T47D (cell line): ENCODE measurements around the gene PSMB3.
A peak's percentile ranks its signal among the peaks of the same experiment; 100 is the strongest.

Experiments
- DNase-seq, 2 experiments: peaks; one replicate each; pipeline versions ENCODE4 v3.0.0 to v3.0.0-alpha.2; 2011 to 2012; ENCODE audit warnings: low read depth in 1 of 2, low spot score in 1 of 2
- JUND ChIP-seq: IDR thresholded peaks from 2 replicates; pipeline ENCODE4 v1.6.1; 2012; ENCODE audit warnings: low read depth
- in situ Hi-C: cut with HindIII; loops from 2 replicates; pipeline ENCODE4 v1.10.0; 2016; ENCODE audit warnings: low sequenced_read_pairs, low pct_unique_long_range_greater_than_20kb

The PSMB3 gene

DNA sequence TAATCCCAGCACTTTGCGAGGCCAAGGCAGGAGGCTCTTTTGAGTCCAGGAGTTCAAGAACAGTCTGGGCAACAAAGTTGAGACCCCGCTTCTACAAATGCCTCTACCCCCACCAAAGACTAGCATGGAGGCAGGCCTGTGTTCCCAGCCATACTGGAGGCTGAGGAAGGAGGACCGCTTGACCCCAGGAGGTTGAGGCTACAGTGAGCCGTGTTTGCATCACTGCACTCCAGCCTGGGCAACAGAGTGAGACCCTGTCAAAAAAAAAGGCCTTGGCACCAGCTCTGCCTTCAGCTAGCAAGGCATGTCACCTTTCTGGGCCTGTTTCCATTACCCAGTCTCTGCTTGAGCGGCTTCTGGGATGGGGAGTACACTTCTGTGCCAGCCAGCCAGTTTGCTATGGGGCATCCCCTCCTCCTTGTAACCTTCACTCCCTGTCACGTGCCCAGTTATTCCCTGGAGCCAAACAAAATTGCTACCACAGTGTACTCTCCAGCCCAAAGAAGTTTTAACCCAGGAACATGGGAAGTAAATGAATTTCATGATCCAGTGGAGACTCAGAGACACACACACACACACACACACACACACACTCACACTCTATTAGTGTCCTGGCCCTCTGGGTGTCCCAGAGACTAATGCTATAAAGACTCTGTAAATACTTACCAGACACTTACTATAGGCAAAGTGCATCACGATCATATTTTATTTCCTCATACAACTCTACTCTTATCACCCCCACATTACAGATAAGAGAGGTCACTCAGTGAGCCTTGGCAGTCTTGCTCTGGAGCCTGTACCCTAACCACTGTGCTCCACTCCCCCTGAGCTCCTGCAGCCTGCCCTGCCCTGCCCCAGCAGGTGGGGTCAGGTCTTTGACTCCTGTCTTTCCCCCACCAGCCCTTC, 19.9 kb upstream of the PSMB3 start:
- no peak for TF ChIP-seq JUND
- in situ Hi-C loops: no loop called here
- DNase-seq: peak; percentile 67 to 82

DNA sequence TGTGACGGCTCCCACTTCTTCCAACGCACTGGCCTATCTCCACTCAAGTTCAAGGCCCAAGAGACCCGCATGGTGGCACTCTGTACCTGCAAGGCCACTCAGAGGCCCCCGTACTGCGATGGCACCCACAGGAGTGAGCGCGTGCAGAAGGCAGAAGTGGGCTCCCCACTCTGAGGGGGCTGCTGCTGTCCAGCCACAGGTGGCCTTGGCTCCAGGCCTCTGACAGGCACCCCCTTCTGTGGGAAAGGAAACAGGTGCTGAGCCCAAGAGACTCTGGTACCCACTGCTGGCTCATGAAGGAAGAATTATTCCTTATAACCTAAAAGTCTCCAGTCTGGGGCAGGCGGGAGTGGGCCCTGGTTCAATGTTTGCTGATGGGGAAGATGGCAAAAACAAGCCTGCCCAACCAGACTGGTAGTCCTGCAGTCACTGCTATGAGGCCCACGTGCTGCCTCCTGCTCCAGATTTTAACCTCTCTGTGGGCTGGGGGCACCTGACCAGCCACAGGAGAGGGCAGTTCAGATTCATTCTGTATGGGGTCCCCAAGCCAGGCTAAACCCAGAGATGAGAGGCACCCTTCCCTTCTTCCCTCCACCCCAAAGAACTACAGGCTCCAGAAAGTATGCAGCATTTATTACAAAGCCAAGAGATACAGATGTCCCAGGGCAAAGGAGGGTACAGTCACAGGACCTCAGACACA, 19.1 kb upstream of the PSMB3 start:
- in situ Hi-C loops: no loop called here
- peak; percentile 74 for TF ChIP-seq JUND
- DNase-seq: peak; percentile 77 to 89

DNA sequence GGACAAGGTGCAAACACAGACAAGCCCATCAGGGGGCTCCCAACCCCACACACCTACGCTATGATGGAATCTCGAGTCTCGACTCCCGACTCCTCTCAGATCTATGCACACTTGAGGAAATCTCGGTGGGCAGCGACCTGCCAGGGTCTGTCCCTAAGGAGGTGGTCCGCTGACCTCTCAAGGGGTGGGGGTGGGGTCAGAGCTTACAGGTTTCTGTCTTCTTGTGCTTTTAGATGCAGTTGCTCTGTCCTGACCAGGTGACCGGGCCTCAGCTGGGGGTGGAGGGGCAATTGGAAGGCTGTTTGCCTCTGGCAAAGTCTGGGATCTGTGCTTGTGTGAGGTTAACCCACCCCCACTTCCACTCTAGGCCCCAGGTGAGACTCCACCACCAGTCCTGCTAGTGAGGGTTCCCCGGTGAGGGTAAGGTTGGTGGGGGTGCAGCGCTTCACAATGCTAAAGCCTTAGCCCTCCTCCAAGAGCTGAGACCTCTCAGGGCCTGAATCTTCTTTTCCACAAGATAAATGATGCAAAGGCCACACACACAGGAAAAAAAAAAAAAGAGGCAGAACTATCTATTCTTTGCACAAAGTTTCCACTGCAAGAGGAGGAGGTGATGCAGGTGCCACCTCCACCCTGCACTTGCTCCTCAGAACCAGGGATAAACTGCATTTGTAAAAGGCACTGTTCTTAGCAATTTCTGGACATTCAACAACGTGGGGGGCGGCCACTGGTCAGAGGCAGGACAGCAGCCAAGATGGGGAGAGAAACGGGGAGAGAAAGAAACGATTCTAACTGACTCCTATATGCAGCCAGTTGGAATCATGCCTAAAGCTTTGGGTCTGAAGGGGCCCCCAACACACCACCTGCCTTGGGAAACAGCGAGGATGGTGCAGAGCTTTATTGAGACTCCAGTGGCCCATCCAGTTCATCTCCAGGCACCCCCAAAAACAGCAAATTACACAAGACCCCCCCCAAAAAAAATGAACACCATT, 18.3 kb upstream of the PSMB3 start:
- DNase-seq: peak in 1 of 2 experiments; percentile 71
- no peak for TF ChIP-seq JUND
- in situ Hi-C loops: no loop called here

DNA sequence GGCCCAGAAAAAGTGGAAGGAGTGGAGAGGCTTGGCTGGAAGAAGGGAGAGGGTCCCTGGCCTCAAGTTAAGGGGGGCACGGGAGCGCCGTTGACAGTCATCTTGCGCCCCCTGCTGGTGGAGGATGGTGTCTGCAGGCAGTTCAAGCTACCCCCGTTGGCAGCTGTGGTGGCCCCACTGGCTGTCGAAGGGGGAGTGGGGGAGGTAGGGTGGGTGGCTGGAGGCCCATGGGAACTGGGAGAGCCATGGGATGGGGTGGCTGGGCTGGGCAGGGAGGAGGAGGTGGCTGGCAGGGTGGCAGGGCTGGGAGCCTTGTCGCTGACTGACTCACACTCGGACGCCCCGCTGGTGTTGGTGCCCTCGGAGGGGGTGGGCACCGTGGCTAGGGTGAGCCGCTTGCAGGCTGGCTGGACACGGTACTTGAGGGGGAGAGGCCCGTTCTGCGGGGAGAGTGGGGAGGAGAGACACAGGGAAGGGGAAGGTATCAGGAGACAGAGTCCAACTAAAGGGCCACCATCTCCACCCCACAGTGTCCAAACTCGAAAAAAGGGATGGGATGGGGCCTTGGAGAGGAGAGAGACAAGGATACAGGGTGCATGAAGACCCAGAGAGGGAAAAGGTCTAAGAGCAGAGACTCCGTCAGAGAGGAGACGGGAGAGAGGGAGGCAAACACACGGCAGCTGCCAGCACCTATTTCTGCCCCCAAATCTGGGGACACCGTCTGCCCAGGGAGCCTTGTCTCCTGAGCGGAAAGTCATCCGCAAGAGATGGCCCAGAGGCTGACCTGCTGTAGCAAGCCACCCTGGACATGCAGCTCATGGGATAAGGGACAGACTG, 17.2 kb upstream of the PSMB3 start:
- peak; percentile 48 to 76 for DNase-seq
- no peak for TF ChIP-seq JUND
- in situ Hi-C loops: no loop called here

DNA sequence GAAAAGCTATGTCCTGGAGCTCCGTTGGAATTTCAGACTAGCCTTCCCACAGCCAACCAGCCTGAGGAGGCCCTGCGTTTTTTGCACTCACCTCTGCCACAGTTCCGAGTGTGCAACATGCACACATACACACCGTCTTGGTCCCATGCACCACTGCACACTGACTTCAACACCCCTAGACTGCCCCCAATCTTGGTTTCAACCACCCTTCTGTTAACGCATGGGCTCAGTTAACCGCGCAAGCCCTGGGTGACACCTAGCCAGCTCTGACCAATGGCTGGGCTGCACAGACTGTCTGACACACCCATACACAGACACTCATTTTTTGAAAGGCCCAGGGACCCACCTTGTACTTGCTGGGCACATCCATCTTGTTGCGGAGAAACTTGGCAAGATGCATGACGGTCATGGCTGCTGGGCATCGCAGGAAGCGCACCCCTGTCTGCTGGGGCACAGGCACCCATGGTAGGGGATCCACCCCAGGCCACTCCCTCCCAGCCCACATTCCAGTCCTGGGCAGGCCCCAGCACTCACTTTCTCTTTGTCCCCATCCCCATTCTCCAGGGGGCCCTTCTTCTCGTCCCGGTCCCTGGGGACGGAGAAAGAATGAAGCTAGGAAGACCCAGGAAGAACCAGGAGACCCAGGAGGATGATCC, 14.4 kb upstream of the PSMB3 start:
- in situ Hi-C loops: no loop called here
- TF ChIP-seq JUND: no peak
- DNase-seq: no peak

DNA sequence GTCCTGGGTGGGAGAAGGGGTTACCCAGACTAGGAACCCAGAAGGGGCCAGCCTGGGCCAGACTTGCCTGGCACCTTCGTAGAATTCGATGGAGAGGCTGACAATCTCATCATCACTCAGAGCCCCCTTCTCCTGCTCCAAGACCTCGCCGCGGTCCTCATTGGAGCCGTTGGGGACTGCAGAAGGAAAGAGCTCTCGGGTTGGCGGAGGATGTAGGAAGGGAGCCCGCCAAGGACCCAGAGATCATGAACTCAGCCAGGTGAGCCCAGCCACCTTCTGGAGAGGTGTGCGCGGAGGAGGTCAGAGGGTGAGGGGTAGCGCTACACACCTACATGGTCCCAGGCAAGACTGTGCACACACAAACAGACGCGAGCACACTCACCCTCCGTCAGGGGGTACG, 13.9 kb upstream of the PSMB3 start:
- DNase-seq: no peak
- TF ChIP-seq JUND: no peak
- in situ Hi-C loops: no loop called here

DNA sequence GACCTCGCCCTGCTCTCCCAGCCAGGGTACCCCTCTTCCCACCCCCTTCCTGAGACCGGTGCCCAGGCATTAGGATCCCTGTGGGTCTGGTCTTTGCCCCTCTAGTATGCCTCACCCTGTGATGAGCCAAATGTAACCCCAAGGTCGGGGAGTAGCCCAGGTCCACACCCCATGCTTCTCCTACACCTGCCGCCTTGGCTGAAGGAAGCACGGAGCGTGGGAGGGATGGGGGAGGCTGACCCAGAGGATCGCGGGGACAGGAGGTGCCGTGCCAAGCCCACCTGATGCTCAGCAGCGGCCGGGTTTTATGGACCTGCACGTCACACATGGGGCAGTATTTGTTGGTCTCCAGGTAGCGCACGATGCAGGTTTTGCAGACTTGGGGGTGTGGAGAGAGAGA, 13.2 kb upstream of the PSMB3 start:
- DNase-seq: no peak

DNA sequence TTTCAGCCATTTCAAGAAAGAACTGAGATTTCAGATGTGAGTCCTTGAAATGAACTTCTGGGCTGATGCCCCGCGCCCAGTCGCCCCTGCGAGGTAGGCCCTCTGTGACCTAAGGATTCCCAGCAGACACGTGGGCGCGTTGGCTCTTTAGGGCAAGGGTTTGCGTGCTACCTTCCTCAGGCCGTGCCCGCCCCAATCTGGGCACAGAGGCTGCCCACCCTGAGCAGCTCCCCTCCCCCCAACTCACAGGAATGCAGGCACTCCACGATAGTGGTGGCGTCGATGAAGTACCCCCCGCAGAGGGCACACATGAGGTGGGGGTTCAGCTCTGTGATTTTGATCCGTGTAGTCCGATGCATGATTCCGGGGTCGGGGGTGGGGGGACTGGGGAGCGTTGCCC, 12.5 kb upstream of the PSMB3 start:
- TF ChIP-seq JUND: no peak
- in situ Hi-C loops: no loop called here
- DNase-seq: no peak

More for the DNA sequence above, 13.2 kb upstream of the PSMB3 start:
- in situ Hi-C loops: no loop called here
- no peak for TF ChIP-seq JUND

DNA sequence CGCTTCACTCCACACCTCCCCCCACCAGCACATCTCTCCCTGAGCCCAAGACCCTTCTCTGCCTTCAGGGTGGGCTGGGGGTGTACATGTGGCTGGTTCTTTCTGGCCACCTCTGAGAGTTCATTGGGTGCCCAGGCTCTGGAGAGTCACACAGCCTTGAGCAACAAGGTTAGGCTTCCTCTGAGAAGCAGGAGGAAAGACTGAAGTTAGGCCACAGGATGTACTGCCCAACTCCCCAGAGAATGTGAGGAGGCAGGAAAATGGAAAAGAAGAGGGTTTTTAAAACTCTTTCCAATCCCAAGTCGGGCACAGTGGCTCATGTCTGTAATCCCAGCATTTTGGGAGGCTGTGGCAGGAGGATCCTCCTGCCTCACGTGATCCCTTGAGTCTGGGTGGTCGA, 11.7 kb upstream of the PSMB3 start:
- no peak for DNase-seq
- in situ Hi-C loops: no loop called here
- TF ChIP-seq JUND: no peak

DNA sequence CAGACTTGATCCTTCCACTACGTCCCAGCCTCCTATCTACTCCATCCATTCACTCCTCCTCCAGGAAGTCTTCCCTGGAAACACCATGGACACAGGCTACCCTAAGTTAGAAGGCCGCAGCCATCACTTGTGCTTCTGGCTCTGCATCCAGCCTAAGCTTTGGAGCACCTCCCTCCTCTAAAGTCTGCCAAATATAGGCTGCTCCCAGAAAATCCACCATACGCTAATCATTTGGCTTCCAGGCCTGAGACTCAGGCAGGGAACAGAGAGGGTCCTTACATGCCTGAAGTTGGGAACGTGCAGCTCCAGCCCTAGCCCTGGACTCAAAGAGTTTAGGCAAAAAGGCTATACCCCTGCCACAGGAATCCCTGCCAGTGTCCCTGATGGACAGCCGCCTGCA, 11.1 kb upstream of the PSMB3 start:
- in situ Hi-C loops: no loop called here
- no peak for TF ChIP-seq JUND
- no peak for DNase-seq

DNA sequence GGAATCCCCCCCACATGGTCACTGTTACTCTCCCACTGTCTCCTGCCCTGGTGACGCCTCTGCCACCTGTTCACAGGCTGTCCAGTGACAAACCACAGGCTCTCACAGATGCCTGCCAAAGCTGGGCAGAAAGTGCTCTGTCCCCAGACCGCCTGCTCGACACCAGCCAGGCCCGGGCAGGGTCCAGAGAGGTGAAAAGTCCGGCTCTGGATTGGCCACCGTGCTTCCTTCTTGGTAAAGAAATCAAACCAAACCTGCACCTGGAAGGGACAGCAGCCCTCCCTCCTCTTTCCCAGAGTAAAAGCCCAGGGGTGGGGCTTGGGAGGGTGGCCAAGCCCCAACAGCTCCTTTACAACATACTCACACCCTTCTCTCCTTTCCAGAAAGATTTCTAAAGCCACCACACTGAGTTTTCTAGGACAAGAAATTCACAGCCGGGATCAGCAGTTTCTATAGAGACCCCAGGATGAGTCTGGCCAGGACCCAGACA, 10.6 kb upstream of the PSMB3 start:
- peak in 1 of 2 experiments; percentile 58 for DNase-seq
- in situ Hi-C loops: no loop called here
- no peak for TF ChIP-seq JUND
